HG03139 (cell line): ENCODE data around the gene COX19.
"Not testable (repeated sequence)": the region's sequence is repeated elsewhere in the genome, so short reads cannot be mapped to it uniquely, and the experiment has no call there.

Experiments used
- ATAC-seq: cut with Tn5 transposase; IDR thresholded peaks from one replicate; pipeline ENCODE4 v1.9.1; 2021; ENCODE audit not compliant: unreplicated experiment

Gene COX19

DNA sequence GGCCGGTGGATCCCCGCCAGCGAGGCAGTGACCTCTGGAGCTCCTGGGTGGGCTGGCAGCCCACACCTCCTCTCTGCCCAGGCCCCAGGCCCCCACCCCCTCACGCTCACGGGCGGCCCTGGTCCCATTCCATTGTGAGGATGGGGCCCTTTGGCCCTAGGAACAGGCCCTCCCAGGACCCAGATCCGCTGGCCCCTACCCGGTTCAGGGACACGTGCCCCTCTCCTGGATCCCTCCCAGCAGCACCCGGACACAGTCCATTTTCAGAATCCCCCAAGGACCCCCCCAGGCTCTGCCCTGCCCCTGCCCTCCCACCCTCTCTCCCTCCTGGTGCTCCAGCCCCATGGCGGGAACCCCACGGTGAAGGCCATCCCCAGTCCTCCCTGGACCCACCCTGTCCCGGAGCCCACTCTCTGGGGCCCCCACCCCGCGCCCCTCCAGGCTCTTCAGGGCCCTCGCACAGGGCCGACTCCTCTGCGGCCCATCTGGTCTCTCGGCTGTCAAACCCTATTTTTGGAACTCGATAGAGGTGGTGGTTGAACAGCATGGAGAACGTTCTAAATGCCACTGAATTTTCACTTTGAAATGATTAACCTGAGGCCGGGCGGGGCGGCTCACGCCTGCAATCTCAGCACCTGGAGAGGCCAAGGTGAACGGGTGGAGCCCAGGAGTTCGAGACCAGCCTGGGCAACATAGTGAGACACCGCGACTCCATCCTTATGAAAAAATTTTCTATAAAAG is 28.9 kb downstream of the COX19 start:
- no peak for ATAC-seq

DNA sequence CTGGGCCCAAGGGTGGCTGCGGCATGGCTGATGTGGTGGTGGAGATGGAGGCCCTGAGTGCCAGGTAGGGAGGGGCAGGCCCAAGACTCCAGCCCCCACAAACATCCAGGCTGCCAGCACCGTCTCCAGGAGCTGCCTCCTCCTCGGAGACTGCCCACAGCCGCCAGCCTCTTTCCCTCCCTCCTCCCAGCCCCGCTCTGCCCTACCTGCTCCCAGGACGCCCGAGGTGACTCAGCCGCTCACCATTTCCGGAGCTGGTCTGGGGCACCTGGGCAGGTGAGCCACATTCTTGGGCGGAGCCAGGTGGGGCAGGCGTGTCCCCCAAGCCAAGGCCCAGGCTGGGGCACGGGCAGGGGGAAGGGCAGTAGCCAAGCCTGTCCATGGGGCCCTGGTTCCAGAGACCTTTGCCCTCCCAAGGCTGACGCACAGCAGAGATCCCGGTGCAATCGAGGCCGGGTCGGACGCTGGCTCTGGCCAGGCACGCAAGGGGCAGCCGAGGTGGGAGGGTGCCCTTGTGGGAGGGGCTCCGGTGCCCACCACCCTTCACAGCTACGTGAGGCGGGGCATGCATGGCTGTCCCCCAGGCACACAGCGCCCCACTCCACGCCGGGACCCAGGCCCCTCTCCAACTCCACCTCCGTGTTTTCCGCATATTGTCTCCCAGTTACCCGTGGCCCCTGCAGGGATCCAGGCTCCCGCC is 29.6 kb downstream of the COX19 start:
- ATAC-seq: no peak

DNA sequence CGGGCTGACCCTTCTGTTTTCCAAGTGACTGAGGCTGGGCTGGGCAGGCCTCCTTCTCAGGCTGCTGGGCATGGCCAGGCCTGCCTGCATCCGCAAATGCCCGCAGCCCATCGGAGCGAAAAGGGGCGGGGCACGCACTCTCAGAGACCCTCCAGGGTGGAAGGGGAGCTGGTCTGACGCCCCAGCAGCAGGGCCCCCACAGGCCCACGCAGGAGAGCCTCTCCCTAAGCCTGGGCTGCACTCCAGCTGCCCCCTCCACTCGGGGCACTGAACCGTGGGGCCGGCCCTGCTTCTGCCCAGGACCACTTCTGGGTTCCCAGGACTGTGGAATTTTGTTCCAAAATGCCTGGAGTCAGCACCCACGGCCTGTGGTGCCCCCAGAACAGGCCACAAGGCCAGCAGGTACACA is 30.2 kb downstream of the COX19 start:
- no peak for ATAC-seq

DNA sequence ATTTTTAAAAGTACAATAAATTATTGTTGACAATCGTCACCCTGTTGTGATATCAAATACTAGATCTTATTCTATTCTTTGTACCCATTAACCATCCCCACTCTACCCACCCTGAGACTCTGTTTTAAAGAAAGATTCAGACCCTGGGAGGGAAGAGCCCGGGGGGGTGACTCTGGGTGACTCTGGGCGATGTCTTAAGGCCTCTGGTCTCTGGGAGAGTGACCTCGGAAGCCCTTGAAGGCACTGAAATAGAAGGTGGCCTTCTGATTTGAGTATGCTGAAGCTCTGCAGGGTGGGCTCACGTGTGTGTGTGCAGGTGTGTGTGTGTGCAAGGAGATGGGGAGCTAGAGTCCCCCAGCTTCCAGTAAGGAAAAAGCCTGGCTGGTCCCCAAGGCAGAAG is 30.6 kb downstream of the COX19 start:
- no peak for ATAC-seq

DNA sequence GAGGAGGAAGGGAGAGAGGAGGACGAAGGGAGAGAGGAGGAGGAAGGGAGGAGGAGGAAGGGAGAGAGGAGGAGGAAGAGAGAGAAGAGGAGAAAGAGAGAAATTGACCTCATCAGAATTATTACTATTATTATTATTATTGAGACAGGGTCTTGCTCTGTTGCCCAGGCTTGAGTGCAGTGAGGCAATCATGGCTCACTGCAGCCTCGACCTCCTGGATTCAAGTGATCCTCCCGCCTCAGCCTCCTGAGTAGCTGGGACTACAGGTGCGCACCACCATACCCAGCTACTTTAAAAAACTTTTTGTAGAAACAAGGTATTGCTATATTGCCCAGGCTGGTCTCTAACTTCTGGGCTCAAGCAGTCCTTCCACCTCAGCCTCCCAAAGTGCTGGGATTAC is 31.6 kb downstream of the COX19 start:
- not testable (repeated sequence) for ATAC-seq

DNA sequence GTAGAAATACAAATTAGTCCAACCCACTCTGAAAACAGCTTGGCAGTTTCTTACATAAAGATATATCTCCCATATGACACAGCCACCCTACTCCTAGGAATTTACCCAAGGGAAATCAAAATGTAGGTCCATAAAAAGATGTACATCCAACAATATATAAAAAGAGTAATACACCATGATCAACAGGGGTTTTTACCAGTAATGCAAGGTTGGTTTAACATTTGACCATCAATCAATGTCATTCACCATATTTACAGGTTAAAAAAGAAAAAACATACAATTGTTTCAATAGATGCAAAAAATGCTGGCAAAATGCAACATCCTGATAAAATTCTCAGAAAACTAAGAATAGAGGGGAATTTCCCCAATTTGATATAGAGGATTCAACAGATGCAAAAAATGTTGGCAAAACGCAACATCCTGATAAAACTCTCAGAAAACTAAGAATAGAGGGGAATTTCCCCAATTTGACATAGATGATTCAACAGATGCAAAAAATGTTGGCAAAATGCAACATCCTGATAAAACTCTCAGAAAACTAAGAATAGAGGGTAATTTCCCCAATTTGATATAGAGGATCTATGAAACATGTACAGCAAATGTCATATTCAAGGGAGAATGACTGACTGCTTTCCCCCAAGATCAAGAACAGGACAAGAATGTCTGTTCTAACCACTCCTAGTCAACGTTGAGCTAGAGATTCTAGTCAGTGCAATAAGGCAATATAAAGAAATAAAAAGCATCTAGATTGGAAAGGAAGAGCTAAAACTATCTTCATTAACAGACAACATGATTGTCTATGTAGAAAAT is 34.5 kb downstream of the COX19 start:
- no peak for ATAC-seq

DNA sequence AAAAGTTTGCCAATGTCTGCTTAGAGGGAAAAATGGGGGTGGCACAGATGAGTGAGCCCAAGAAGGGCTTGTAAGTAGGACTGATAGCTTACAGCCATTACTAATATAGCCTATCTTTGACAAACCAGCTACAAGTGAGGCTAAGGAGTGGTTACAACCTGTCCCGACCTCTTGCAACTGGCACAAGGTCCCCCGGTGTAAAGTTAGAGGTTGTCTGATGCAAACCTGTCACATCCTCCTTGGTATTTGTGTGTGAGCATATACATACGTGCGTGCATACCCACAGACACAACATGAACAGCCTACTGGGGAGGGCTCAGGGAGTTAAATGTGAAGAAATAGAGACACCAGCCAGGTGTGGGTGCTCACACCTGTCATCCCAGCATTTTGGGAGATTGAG is 35.5 kb downstream of the COX19 start:
- no peak for ATAC-seq

DNA sequence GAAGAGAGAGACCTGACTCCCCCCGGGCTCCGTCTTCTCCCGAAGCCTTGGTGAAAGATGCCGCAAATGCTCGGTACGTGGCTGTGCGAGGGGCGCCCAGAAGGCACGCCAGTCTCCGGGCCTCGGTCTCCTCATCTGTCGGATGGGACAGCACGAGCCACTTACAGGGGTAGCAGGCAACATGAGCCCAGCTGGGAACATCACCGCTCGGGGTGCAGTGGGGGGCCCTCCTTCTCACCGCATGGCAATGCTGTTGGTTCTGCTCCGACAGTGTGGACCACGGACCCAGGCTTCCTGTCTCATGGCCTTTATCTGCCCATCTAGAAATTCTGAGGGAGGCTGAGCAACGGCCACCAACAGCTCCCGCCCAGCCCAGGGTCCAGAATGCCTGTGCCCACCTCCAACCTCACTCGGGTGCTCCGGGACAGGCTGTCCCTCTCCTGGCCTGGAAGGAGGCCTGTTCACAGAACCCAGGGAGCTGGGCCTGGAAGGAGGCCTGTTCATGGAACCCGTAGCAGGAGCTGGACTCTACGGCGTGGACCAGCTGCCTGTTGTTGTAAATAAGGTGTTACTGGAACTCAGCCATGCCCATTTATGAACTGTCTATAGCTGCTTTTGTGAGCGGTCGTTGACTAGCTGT is 36.7 kb downstream of the COX19 start:
- no peak for ATAC-seq

DNA sequence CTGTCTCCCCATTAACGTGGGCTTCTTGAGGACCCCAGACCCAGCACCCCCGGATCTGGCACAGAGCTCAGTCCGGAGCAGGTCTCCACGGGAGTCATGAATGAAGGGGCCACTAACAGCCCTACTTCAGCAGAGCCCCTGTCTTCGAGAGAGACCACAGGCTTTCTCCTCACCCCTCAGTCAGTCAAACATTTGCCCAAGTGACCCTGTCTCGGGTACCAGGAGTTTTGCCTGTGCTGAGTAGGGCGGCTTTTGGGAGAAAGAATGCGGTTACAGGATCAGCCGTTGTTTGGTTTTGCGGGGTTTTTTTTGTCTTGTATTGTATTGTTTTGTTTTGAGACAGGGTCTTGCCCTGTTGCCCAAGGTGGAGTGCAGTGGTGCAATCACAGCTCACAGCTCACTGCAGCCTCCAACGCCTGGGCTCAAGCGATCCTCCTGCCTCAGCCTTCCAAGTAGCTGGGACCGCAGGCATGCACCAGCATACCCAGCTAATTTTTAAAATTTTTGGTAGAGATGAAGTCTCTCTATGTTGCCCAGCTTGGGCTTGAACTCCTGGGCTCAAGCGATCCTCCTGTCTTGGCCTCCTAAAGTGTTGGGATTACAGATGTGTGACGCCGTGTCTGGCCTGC is 37.4 kb downstream of the COX19 start:
- ATAC-seq: no peak

DNA sequence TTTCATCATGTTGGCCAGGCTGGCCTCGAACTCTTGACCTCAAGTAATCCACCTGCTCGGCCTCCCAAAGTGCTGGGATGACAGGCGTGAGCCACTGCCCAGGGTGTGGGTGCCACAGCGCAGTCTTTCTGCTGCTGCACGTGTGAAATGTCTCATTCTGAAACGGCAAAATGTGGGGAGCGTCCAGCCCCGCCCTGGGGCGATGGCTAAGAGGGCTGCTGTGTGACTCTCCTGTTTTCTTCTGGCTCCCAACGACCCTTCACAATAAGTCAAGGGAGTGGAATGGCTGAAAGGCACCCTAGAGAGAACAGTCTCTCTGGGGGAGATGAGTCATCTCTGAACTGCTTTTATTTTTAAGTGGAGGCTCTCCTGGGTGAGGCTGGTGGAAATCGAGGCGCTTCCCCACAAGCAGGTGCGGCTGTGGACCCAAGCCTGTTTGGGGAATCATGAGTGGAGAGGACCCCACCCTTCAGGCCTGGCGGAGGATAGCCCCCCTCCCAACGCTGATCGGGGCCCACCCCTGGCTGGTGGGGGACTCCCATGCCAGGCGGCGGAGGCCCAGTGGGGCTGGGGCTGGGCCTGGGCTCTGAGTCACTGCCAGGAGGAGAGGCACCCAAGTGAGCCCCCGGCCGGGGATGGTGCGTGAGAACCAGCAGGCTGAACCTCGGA is 38.8 kb downstream of the COX19 start:
- peak; percentile 69 for ATAC-seq

DNA sequence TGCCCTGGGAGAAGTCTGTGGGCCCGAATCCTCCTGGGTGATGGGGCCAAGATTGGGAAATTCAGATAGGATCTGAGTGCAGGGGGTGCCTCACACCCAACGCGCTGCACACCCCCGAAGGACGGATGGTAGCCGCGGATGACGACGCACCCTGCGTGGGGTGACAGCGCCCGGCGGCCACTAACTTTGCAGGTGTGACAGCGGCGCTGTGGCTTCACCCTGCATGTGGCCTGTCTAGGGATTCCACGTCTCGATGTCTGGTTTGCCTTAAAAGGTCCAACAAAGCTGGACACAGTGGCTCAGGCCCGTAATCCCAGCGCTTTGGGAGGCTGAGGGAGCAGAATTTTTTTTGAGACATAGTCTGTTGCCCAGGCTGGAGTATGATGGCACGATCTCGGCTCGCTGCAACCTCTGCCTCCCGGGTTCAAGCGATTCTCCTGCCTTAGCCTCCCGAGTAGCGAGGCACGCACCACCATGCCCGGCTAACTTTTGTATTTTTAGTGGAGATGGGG is 39.4 kb downstream of the COX19 start:
- ATAC-seq: no peak

DNA sequence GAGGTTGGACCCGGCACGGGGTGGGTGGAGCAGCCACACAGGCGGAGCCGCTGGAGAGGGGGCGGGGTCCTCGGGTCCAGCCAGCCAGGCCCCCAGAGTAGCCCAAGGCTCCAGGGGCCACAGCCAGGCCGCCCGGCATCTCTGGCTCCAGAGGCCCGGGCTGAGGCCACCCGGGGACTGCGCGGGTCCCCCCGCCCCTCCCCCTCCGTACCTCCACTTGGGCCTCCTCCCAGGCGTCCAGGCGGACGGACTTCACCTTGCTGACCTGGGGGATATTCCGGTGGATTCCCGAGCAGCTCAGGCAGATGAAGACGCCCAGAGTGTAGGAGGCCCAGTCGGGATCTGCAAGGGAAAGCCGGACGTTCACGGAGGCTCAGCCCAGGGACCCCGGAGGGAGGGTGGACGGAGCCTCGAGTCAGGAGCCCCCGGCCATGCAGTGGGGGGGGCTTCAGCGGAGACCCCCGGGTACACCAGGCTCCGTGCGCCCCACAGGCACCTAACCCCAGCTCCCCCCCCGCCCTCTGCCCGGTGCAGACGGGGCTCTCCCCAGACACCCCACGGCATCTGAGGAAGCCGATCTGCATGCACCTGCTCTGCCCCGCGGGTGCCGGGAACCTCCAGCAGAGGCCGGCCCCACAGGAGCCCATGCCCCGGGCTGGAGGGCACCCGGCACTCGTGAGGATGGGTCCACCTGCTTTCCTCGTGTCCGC is 40.0 kb downstream of the COX19 start:
- no peak for ATAC-seq

DNA sequence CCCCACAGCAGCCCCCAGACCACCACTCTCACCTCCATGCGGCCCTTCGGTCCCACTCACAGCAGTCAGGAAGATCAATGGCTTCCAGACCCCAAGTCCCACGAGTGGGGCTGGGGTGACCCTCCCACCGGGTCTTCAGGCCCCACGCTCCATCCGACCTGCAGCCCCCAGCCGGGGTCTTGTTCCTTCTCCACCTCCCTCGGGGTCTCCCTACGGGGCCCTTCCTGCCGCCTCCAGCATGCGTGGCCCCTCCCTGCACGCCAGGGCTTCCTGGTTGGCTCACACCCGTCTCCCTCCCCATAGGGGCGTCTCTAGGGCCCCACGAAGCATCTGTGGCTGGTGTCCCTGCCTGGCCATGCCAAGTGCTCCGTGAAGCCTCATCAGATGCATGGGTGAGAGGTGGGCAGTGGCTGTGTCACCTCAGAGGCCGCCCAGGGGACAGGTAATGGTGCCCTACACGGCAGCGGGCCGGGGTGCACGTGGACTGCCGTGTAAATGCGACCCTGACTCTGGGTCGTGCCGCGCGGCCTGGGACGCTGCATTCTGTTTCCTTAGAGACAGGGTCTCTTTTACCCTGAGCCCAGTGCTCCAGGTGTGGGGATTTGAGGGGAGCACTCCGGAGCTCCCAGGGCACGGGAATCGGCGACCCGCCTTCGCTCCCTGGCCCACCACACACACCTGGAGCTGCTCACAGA is 40.7 kb downstream of the COX19 start:
- no peak for ATAC-seq

DNA sequence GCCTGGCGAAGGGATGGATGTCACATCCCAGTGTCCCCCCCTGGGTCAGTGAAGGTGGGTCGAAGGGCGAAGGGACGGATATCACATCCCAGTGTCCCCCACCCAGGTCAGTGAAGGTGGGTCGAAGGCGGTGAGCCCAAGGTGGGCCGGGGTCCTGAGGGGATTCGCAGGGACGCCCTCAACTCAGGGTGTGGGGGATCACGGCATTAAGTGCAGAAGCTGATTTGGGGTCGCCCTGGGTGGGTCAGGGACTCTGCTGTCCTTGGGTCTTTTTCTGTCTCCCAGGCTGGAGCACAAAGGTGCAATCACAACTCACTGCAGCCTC is 42.7 kb downstream of the COX19 start:
- no peak for ATAC-seq

DNA sequence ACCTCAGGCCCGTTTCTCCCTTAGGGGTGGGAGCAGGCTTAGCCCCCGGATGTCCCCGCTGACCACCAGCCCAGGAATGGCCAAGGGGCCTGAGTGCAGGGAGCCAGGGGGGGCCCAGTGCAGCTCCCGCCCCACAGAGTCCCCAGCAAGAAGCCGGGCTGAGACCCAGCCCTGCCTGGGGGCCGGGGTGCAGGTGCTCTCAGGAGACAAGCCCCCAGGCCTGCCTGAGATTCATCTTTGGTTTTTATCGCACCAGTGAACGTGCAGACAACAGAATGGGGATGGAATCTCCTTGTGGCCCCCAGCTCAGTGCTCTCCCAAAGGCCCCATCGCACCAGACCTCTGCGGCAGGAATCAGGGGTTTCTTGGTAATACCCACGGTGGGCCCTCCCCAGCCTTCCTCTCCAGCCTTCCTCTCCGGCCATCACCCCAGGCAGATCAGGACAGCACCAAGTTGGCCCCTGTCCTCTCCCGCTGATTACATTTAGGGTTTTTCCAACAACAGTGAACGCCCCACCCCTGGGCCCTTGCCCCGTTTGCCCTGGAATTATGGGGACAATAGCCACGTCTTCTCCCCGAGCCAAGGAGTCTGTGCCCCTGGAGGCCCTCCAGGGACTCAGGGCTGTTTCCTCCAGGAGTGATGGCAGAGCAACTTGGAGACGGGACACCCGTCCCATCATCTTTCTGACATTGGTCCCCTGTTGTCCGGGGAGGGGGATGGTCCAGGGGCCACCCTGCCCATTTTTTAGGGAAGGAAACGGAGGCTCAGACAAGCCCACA is 43.3 kb downstream of the COX19 start:
- ATAC-seq: no peak

DNA sequence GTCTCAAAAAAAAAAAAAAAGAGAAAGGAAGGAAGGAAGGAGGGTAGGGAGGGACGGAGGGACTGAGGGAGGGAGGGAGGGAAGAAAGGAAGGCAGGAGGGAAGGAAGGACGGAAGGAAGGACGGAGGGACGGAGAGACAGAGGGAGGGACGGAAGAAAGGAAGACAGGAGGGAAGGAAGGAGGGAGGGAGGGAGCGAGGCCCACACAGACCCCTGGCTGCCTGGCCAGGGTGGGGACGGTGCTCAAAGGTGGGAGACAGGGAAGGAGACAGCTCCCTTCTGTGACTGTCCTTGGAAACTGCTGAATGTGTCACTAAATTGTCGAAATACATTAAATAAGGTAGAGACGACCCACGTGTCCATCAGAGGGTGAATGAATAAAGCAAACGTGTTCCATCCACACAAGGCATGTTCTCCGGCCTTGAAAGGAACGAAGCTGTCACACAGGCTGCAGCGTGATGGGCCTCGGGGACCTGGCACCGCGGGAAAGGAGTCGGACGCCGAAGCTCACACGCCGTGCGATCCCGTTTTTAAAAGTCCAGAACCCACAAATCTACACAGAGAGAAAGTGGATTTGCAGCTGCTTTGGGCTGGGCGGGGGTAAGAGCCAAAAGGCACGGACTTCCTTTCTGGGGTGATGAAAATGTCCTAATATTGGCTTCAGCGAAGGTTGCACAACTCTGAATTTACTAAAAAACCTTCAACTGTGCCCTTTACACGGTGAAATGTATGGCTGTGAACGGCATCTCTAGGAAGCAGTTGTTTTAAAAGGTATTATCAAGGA is 44.2 kb downstream of the COX19 start:
- no peak for ATAC-seq

DNA sequence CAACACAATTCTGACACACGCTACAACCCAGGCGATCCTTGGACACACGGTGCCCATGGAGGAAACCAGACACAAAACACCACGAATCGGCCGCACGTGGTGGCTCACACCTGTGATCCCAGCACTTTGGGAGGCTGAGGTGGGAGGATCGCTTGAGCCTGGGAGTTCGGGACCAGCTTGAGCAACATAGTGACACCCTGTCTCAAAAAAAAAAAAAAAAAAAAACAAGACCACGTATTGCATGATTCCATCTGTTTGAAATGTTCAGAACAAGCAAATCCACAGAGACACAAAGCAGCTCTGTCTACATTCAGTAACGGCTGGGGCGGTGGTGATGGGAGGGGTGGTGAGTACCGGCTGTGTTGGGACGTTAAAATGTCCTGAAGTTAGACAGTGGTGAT is 46.0 kb downstream of the COX19 start:
- no peak for ATAC-seq
